WTC11 (cell line): ENCODE data around the gene PRTFDC1. TPM values are rescaled to one million over a fixed set of nuclear protein-coding genes. Genes with fewer than 3 reads are reported as not detected.

Experiments
- ATAC-seq: fragments of 200-7000 bp; cut with Tn5 transposase; 2 replicates; pipeline ENCODE4 v1.10.0; 2021; ENCODE audit warnings: mild to moderate bottlenecking, moderate library complexity
- CTCF ChIA-PET: fragments of 300-600 bp; sonication (Branson Sonifier 250); formaldehyde crosslinking; loops from one replicate; lab custom pipeline; 2021; ENCODE audit warnings: antibody characterized with exemption; lab: Charles Lee
- POLR2A ChIA-PET: fragments of 350-600 bp; sonication (Branson Sonifier 250); formaldehyde crosslinking; loops from one replicate; lab custom pipeline; 2021; ENCODE audit warnings: antibody characterized with exemption; lab: Charles Lee
- DNase-seq: peaks from one replicate; pipeline ENCODE4 v3.0.0; 2021; ENCODE audit warnings: low spot score
- H3K27ac Mint-ChIP-seq: 2 replicates; pipeline ENCODE4 v1.8.0; 2021; ENCODE audit warnings: mixed read lengths
- H3K27me3 Mint-ChIP-seq: 2 replicates; pipeline ENCODE4 v1.8.0; 2021; ENCODE audit warnings: low read depth, mild to moderate bottlenecking, moderate library complexity, mixed read lengths
- H3K36me3 Mint-ChIP-seq: 2 replicates; pipeline ENCODE4 v1.8.0; 2021; ENCODE audit warnings: mixed read lengths
- H3K4me1 Mint-ChIP-seq: 2 replicates; pipeline ENCODE4 v1.8.0; 2022; ENCODE audit warnings: mixed read lengths
- H3K4me3 Mint-ChIP-seq: 2 replicates; pipeline ENCODE4 v1.8.0; 2021; ENCODE audit warnings: mild to moderate bottlenecking, moderate library complexity, mixed read lengths
- H3K9me3 Mint-ChIP-seq: 2 replicates; pipeline ENCODE4 v1.8.0; 2021; ENCODE audit warnings: mixed read lengths
- AR ChIP-seq: fragments of 250-450 bp; sonication (Bioruptor Pico); IDR thresholded peaks from 2 replicates; pipeline ENCODE4 v1.9.0; 2021; ENCODE audit warnings: mild to moderate bottlenecking
- ATF2 ChIP-seq: sonication (generic); formaldehyde crosslinking; IDR thresholded peaks from 2 replicates; pipeline ENCODE4 v1.8.1; 2022; ENCODE audit warnings: low read depth, missing genetic modification reagents, borderline replicate concordance
- ERG ChIP-seq: fragments of 250-450 bp; sonication (Bioruptor Pico); IDR thresholded peaks from 2 replicates; pipeline ENCODE4 v1.8.0; 2021; ENCODE audit warnings: mild to moderate bottlenecking
- FOXJ3 ChIP-seq: sonication (generic); formaldehyde crosslinking; IDR thresholded peaks from 2 replicates; pipeline ENCODE4 v1.9.0; 2021; ENCODE audit warnings: missing genetic modification reagents, mild to moderate bottlenecking, borderline replicate concordance
- FOXP4 ChIP-seq: sonication (generic); formaldehyde crosslinking; IDR thresholded peaks from 2 replicates; pipeline ENCODE4 v1.8.0; 2022; ENCODE audit warnings: mild to moderate bottlenecking, missing genetic modification reagents
- KAT7 ChIP-seq: sonication (generic); formaldehyde crosslinking; IDR thresholded peaks from 2 replicates; pipeline ENCODE4 v1.8.1; 2023; ENCODE audit warnings: missing genetic modification reagents, mild to moderate bottlenecking, borderline replicate concordance
- OVOL2 ChIP-seq: fragments of 250-450 bp; sonication (Bioruptor Pico); IDR thresholded peaks from 2 replicates; pipeline ENCODE4 v1.9.0; 2021; ENCODE audit warnings: mild to moderate bottlenecking, borderline replicate concordance
- RELA ChIP-seq: sonication (generic); formaldehyde crosslinking; IDR thresholded peaks from 2 replicates; pipeline ENCODE4 v1.8.1; 2022; ENCODE audit warnings: missing genetic modification reagents, mild to moderate bottlenecking, borderline replicate concordance
- SOX15 ChIP-seq: fragments of 250-450 bp; sonication (Bioruptor Pico); IDR thresholded peaks from 2 replicates; pipeline ENCODE4 v1.9.0; 2021; ENCODE audit warnings: mild to moderate bottlenecking
- STAT6 ChIP-seq: sonication (generic); formaldehyde crosslinking; conservative IDR thresholded peaks from 2 replicates; pipeline ENCODE4 v1.8.1; 2023; ENCODE audit warnings: mild to moderate bottlenecking, low read depth, missing genetic modification reagents, moderate library complexity
- TEAD4 ChIP-seq: sonication (generic); formaldehyde crosslinking; IDR thresholded peaks from 2 replicates; pipeline ENCODE4 v1.8.0; 2022; ENCODE audit warnings: mild to moderate bottlenecking, missing genetic modification reagents
- TP53 ChIP-seq: sonication (generic); formaldehyde crosslinking; IDR thresholded peaks from 2 replicates; pipeline ENCODE4 v1.8.1; 2023; ENCODE audit warnings: mild to moderate bottlenecking, missing genetic modification reagents
- USF1 ChIP-seq: sonication (generic); formaldehyde crosslinking; IDR thresholded peaks from 2 replicates; pipeline ENCODE4 v1.8.0; 2022; ENCODE audit warnings: mild to moderate bottlenecking, missing genetic modification reagents
- USF2 ChIP-seq: sonication (generic); formaldehyde crosslinking; IDR thresholded peaks from 2 replicates; pipeline ENCODE4 v1.8.1; 2023; ENCODE audit warnings: mild to moderate bottlenecking, missing genetic modification reagents, moderate library complexity
- ZMAT4 ChIP-seq: fragments of 250-450 bp; sonication (Bioruptor Pico); IDR thresholded peaks from 2 replicates; pipeline ENCODE4 v1.9.0; 2021; ENCODE audit warnings: mild to moderate bottlenecking
- ZNF671 ChIP-seq: fragments of 250-450 bp; sonication (Bioruptor Pico); IDR thresholded peaks from 2 replicates; pipeline ENCODE4 v1.8.0; 2021; ENCODE audit warnings: mild to moderate bottlenecking
- total RNA-seq: library from RNA; stranded (reverse); gene quantifications from 3 replicates; pipeline ENCODE4 v1.2.3, GENCODE V29; 2021

The PRTFDC1 gene
- total RNA-seq, 1 experiment from 2014 or later, result 6.1 TPM

GRCh38 chr10:24983130-24983529 lies 30.7 kb upstream of the PRTFDC1 start (continued):
- TF ChIP-seq USF1 (CRISPR knock-in tag) (no peak), ZNF671 (CRISPR knock-in tag) (no peak), USF2 (no peak), ERG (CRISPR knock-in tag) (no peak)

GRCh38 chr10:24982319-24983112 lies 30.1 kb upstream of the PRTFDC1 start:
- H3K4me1 Mint-ChIP-seq, result peaks cover 5% of the 10 kb centered on the region; the same call in 1 of the 2 replicates
- POLR2A ChIA-PET, result no interaction called here
- no peak for TF ChIP-seq OVOL2 (CRISPR knock-in tag)
- TF ChIP-seq STAT6 (CRISPR knock-in tag), result no peak
- no peak for TF ChIP-seq ATF2 (CRISPR knock-in tag)
- TF ChIP-seq RELA (CRISPR knock-in tag), result no peak
- no peak for TF ChIP-seq TP53 (CRISPR knock-in tag)
- TF ChIP-seq, all 79 proteins: peak for 0
- Mint-ChIP-seq H3K9me3 (peaks cover 6% of the 10 kb centered on the region), H3K27me3 (no peaks in the 10 kb centered on the region; the same call in 1 of the 2 replicates), H3K27ac (no peak overlapping the region), H3K36me3 (no peaks in the 10 kb centered on the region), H3K4me3 (no peak overlapping the region)
- CTCF ChIA-PET, result no interaction called here
- DNase-seq (no peak), ATAC-seq (no peak)

- Mint-ChIP-seq H3K9me3 (peaks cover 6% of the 10 kb centered on the region), H3K27me3 (no peaks in the 10 kb centered on the region; the same call in 1 of the 2 replicates)
- no peak for TF ChIP-seq FOXJ3 (CRISPR knock-in tag)
Measured at GRCh38 chr10:24981161-24981710, 28.8 kb upstream of the PRTFDC1 start.

GRCh38 chr10:24979685-24980084 lies 27.3 kb upstream of the PRTFDC1 start:
- Mint-ChIP-seq H3K4me1 (peaks cover 5% of the 10 kb centered on the region; the same call in 1 of the 2 replicates), H3K4me3 (no peak overlapping the region), H3K9me3 (peaks cover 6% of the 10 kb centered on the region), H3K27me3 (no peaks in the 10 kb centered on the region; the same call in 1 of the 2 replicates), H3K36me3 (no peaks in the 10 kb centered on the region), H3K27ac (no peak overlapping the region)
- DNase-seq (no peak), ATAC-seq (no peak)
- ChIA-PET CTCF (no interaction called here), POLR2A (no interaction called here)
- TF ChIP-seq TEAD4, result no peak
- TF ChIP-seq ZMAT4 (CRISPR knock-in tag), result no peak
- TF ChIP-seq SOX15, result no peak
- TF ChIP-seq KAT7, result no peak
- no peak for TF ChIP-seq FOXP4
- TF ChIP-seq AR (CRISPR knock-in tag), result no peak

More at GRCh38 chr10:24981161-24981710, 28.8 kb upstream of the PRTFDC1 start:
- no peak for DNase-seq
- CTCF ChIA-PET, result no interaction called here
- ATAC-seq, result no peak
- POLR2A ChIA-PET, result no interaction called here
- no peaks in the 10 kb centered on the region for H3K36me3 Mint-ChIP-seq
- no peak overlapping the region for H3K27ac Mint-ChIP-seq
- H3K4me1 Mint-ChIP-seq, result peaks cover 5% of the 10 kb centered on the region; the same call in 1 of the 2 replicates
- H3K4me3 Mint-ChIP-seq, result no peak overlapping the region
